Suprapubic skin (tissue), 4 donors: ENCODE results near the gene RTL10. TPM values are rescaled to one million over a fixed set of nuclear protein-coding genes. Genes with fewer than 3 reads are reported as not detected.

Experiments used
- DNase-seq, 2 donors: peaks; one replicate each; pipeline ENCODE4 v3.0.0-alpha.2; 2019; ENCODE audit warnings: low spot score in 2 of 2
- H3K27ac ChIP-seq: fragments of 200-600 bp; sonication (generic); one replicate; pipeline ENCODE4 v1.5.1; 2019
- H3K27me3 ChIP-seq: fragments of 200-600 bp; sonication (generic); one replicate; pipeline ENCODE4 v1.5.1; 2019
- H3K36me3 ChIP-seq: fragments of 200-600 bp; sonication (generic); one replicate; pipeline ENCODE4 v1.5.1; 2019
- H3K4me1 ChIP-seq: fragments of 200-600 bp; sonication (generic); one replicate; pipeline ENCODE4 v1.5.1; 2019
- H3K4me3 ChIP-seq: fragments of 200-600 bp; sonication (generic); one replicate; pipeline ENCODE4 v1.5.1; 2019; ENCODE audit warnings: mild to moderate bottlenecking
- H3K9me3 ChIP-seq: fragments of 200-600 bp; sonication (generic); one replicate; pipeline ENCODE4 v1.5.1; 2019
- EP300 ChIP-seq: sonication (generic); formaldehyde crosslinking; IDR thresholded peaks from one replicate; pipeline ENCODE4 v1.6.1; 2017; ENCODE audit warnings: antibody characterized with exemption
- POLR2A ChIP-seq, 2 donors: fragments of 450-650 bp; IDR thresholded peaks; one replicate each; pipeline ENCODE4 v1.6.1; 2017; ENCODE audit warnings: antibody characterized with exemption in 2 of 2, mild to moderate bottlenecking in 2 of 2, moderate library complexity in 2 of 2
- POLR2AphosphoS5 ChIP-seq, 3 donors: sonication (generic); formaldehyde crosslinking; IDR thresholded peaks; one replicate each; pipeline ENCODE4 v1.6.1; 2017; ENCODE audit warnings: antibody characterized with exemption in 3 of 3
- WGBS: methylation state at CpG from one replicate; pipeline ENCODE4 v1.1.5; 2018; 5-methylcytosine and 5-hydroxymethylcytosine counted together
- total RNA-seq, 4 donors: library from RNA; depleted of rRNA; stranded (reverse); fragments of >200 nt; gene quantifications; one replicate each; pipeline ENCODE4 v1.1.0, GENCODE V29; 2016
- TF ChIP-seq, protein P1 (sequence below), 2 donors: fragments of 200-600 bp in 1 of 2; fragments of 450-650 bp in 1 of 2; sonication (generic) in 1 of 2; IDR thresholded peaks; one replicate each; pipeline ENCODE4 v1.5.1; 2016 to 2019; ENCODE audit warnings: antibody characterized with exemption in 2 of 2, mild to moderate bottlenecking in 1 of 2, moderate library complexity in 1 of 2

Gene RTL10
- total RNA-seq, 4 donors from 2014 or later, result 21.8 to 46.2 (median 32.4) TPM

- 86% methylated on average over 20 of the region's 36 CpGs for WGBS
- Histone ChIP-seq H3K4me1 (peaks cover 32% of the 10 kb centered on the region), H3K27ac (no peak overlapping the region), H3K9me3 (no peaks in the 10 kb centered on the region), H3K4me3 (no peak overlapping the region), H3K27me3 (no peaks in the 10 kb centered on the region), H3K36me3 (no peaks in the 10 kb centered on the region)
- TF ChIP-seq, protein P1, sequence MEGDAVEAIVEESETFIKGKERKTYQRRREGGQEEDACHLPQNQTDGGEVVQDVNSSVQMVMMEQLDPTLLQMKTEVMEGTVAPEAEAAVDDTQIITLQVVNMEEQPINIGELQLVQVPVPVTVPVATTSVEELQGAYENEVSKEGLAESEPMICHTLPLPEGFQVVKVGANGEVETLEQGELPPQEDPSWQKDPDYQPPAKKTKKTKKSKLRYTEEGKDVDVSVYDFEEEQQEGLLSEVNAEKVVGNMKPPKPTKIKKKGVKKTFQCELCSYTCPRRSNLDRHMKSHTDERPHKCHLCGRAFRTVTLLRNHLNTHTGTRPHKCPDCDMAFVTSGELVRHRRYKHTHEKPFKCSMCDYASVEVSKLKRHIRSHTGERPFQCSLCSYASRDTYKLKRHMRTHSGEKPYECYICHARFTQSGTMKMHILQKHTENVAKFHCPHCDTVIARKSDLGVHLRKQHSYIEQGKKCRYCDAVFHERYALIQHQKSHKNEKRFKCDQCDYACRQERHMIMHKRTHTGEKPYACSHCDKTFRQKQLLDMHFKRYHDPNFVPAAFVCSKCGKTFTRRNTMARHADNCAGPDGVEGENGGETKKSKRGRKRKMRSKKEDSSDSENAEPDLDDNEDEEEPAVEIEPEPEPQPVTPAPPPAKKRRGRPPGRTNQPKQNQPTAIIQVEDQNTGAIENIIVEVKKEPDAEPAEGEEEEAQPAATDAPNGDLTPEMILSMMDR (IDR thresholded peaks at IDR 0.05), result no peak
- TF ChIP-seq POLR2A (IDR thresholded peaks at IDR 0.05) (no peak), EP300 (no peak), POLR2AphosphoS5 (IDR thresholded peaks at IDR 0.05) (no peak)
- peak in 1 of 2 donors; percentile 77 for DNase-seq
These were observed 42.6 kb downstream of the RTL10 start for GRCh38 chr22:19811811-19812771.

DNA sequence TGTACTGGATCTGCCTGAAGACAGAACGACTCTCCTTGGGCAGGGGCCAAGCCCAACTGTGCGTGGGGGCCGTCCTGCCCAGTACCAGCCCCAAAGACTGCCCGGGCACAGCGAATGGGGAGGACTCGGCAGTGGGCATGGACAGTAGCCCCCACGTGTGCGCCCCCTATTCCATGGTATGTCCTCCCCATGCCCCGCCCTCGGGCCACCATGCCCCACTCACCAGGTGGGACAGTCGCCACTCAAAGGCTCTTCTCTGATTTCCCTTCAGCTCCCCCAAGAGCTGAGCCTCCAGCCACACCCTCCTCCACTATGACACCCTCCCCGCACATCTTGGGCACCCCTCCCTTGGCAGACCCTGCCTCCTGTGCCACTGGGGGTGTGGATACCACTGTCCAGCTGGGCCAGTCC lies 43.5 kb downstream of the RTL10 start:
- WGBS, result 54% methylated on average over 9 of the region's 12 CpGs
- TF ChIP-seq, protein P1 (IDR thresholded peaks at IDR 0.05), result no peak
- no peak for TF ChIP-seq POLR2A (IDR thresholded peaks at IDR 0.05)
- no peak for TF ChIP-seq POLR2AphosphoS5 (IDR thresholded peaks at IDR 0.05)
- TF ChIP-seq EP300, result no peak
- H3K27me3 ChIP-seq, result no peaks in the 10 kb centered on the region
- H3K36me3 ChIP-seq, result no peaks in the 10 kb centered on the region
- no peak overlapping the region for H3K4me3 ChIP-seq
- DNase-seq, result peak in 1 of 2 donors; percentile 56
- peaks cover 40% of the 10 kb centered on the region for H3K4me1 ChIP-seq
- no peak overlapping the region for H3K27ac ChIP-seq
- H3K9me3 ChIP-seq, result no peaks in the 10 kb centered on the region

DNA sequence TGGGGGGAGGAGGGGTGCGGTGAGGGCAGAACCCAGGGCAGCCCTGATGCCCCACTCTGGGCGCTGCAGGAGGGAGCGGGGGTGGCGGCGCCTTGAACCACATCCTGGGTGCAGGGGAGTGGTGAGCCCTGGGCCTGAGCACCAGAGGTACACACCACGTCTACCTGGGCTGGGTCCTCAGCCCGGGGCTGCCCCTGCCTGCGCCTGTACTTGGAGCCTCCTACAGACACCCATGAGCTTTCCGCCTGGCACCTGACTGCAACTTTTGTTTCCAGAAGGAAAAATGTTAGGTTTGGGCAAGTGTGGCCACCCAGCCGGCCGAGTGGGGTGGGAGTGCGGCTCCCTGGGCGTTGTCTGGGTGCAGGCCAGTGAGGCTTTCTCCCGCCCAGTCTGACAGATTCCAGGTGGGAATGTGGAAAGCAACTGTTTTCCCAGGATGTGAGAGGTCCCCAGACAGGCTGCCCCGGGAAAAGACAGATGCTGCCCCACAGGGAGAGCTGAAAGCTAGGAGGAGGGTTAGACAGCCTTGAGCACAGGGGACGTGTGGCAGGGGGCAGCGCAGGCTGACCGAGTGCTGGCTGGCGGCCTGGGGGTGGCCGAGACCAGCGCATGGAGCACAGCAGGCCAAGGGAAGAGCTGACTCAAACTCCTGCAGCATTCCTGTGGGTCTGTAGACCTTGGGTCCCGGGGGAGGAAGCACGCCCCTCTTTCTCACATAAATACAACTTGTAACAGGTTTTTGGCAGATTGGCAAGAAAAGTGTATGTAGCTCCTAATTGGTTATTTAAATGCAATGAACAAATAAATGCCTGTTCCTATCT lies 44.1 kb downstream of the RTL10 start:
- Histone ChIP-seq H3K36me3 (no peaks in the 10 kb centered on the region), H3K4me1 (peaks cover 47% of the 10 kb centered on the region), H3K4me3 (no peak overlapping the region), H3K27me3 (no peaks in the 10 kb centered on the region), H3K9me3 (no peaks in the 10 kb centered on the region), H3K27ac (no peak overlapping the region)
- 61% methylated on average over 12 of the region's 23 CpGs for WGBS
- no peak for TF ChIP-seq POLR2AphosphoS5 (IDR thresholded peaks at IDR 0.05)
- no peak for TF ChIP-seq POLR2A (IDR thresholded peaks at IDR 0.05)
- TF ChIP-seq EP300, result no peak
- TF ChIP-seq, protein P1 (IDR thresholded peaks at IDR 0.05), result no peak
- peak in 1 of 2 donors; percentile 75 for DNase-seq

DNA sequence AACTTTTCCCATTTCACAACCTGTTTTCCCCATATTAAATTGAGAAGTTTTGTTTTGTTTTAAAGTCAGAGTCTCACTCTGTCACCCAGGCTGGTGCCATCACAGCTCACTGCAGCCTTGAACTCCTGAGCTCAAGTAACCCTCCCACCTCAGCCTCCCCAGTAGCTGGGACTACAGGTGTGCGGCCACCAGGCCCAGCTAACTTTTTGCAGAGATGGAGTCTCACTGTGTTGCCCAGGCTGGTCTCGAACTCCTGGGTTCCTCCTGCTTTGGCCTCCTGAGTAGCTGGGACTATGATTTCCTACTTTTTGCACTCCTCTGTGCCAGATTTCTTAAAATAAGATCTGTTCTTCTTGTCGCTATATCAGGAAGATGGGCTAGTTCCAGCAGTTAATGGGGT lies 44.9 kb downstream of the RTL10 start:
- Histone ChIP-seq H3K27ac (no peak overlapping the region), H3K36me3 (no peaks in the 10 kb centered on the region), H3K27me3 (no peaks in the 10 kb centered on the region), H3K9me3 (no peaks in the 10 kb centered on the region), H3K4me1 (peaks cover 54% of the 10 kb centered on the region), H3K4me3 (no peak overlapping the region)
- 55% methylated on average over 3 of the region's 3 CpGs for WGBS
- no peak for DNase-seq
- no peak for TF ChIP-seq EP300
- TF ChIP-seq, protein P1 (IDR thresholded peaks at IDR 0.05), result no peak
- no peak for TF ChIP-seq POLR2A (IDR thresholded peaks at IDR 0.05)
- no peak for TF ChIP-seq POLR2AphosphoS5 (IDR thresholded peaks at IDR 0.05)
